Hematopoietic multipotent progenitor cell treated with erythropoietin and hydrocortisone succinate and interleukin-3 and kit ligand, for 15 days (in vitro differentiated cells): ENCODE data around the gene RARB.

Experiments
- DNase-seq: peaks from one replicate; pipeline ENCODE4 v3.0.0-alpha.2; 2015; ENCODE audit warnings: low spot score

RARB gene

DNA sequence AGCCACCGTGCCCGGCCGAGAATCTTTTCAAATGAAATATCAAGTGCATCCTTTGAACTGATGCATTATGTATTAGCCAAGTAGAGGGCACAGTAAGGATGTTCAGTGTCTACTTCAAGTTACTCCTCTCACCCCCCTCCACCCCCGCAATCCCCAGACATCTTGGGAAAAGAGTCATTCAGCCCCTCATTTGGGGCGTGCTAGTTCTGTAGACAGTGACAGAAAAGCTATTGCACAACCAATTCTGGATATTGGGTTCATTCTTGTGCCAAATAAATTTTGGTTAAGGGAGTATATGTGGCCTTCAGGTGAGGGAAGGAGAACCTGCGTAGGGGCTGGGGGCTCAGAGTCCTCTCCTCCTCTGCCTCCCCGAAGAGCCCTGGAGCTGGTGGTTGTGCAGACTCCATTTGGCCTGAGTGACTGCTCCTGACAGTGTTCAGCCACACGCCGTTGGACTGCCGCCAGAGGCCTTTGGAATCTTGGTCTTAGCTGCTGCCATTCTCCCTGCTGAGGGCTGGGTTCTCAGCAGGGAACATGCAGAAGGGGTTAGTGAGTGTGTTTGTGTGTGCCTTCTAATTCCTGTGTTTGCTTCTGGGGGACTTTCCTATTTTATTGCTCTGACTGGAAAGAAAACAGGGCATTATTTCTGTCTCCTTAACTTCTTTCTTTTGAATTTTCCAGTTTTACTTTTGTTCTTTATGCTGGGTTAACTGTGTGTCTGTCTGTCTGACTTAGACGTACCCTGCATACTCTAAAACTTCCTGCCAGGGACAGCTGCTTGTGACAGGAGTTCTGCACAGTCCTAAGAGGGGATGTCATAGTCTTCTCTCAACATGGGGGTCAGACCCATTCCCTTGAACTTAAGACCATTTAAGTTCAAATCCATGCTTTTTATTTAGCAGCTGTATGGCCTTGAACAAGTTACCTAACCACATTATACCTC, 21.0 kb downstream of the RARB start:
- no peak for DNase-seq

DNA sequence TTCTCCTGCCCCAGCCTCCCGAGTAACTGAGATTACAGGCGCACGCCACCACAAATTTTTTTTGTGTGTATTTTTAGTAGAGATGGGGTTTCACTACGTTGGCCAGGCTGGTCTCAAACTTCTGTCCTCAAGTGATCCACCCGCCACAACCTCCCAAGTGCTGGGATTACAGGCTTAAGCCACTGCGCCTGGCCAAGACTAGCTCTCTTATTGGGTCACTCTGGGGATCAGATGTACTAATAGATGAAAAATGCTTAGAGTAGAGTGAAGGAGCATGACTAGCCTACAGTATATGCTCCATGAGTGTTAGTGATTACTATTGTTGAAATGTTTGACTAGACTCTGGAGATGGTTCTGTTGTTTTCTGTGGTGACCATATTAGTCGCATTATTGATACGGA, 21.8 kb downstream of the RARB start:
- no peak for DNase-seq

DNA sequence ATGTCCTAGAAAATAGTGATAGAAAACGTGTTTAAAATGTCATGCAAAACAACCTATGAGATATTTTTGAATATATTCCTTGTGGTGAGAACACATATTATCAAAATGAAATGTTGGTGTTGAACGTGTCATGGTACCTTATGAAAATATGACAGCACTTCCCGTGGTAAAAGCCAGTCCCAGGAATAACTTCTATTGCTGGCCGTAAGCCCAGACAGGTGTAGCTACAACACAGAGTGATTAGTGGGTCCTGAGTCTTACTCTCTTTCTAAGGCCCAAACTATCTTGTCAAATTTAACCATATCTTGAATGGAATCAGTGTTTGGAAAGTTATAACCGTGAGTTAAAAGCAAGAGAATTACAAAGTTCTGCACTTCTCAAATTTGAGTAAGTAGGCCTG, 24.1 kb downstream of the RARB start:
- DNase-seq = no peak

DNA sequence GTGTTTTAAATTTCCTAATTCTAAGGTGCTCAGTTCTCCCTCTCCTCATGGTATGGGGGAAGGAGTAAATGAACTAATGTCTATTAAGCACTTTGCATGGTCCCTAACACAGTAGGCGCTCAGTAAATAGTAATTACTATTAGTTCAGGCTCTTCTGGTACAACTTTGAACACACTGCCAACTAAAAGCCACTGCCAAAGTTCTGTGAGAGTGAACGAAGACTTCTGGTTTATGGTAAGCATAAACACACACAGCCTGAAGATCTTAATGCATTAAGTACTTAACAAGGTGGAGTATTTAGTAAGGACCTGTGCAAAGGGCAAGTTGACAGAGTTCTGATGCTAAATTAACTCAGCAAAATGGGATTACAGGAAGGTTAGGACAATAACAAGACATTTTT, 24.7 kb downstream of the RARB start:
- no peak for DNase-seq

DNA sequence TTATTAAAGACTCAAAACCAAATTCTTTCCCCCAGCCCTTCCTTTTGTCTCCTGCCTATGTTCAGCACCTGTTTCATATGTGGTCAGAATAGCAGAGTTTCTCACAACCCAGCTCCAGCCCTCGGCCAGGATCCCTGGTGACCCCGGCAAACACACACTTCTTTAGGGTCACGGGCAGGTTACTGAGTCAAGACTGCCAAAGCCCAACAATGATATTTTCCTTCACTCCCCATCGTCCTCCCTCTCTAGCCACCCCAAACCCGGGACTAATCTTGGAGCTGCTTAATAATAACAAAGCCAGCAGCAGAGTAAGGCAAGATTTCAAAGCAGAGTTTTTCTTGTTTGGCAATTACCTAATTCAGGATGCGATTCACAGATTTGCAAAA, 25.5 kb downstream of the RARB start:
- no peak for DNase-seq

DNA sequence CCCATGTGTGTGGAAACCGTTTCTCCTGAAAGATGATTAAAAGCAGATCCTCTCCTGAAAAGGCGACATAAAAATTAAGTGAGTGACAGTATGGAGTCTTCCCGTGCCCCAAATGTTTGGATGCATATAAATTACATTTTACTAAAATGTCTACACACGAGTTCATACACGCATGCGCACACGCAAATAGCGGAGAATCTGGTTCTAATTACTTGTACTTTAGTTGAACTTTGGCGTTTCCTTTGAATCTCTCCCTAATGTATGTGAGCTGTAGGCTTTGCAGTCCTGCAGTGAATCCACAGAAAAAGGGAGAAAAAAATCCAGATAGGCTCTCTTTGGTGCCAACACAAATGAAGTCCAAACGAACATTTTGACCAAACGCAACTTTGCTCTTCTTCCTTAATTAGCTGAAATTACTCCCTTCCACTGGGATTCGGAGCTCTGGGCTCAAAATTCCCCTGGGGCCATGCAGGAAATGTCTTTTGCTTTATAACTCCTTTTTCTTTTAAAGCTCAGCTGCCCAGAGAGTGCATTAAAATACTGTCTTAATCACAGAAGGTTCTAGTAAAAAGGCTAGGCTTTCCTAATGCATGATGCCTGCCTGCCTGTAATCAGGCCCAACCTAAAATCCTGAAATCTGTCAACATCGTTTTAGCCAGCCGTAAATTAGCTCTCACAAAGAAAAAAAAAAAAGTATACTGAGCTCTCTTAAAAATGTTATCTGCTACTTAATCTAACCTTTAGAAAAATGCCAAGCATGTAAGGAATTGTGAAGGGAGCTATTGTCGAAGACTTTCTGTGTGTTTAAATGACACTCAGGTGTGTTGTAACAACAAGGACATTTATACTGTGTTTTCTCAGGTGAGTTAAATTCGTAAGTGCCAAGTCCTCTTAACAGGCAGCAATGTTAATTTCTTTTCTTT, 26.2 kb downstream of the RARB start:
- no peak for DNase-seq

DNA sequence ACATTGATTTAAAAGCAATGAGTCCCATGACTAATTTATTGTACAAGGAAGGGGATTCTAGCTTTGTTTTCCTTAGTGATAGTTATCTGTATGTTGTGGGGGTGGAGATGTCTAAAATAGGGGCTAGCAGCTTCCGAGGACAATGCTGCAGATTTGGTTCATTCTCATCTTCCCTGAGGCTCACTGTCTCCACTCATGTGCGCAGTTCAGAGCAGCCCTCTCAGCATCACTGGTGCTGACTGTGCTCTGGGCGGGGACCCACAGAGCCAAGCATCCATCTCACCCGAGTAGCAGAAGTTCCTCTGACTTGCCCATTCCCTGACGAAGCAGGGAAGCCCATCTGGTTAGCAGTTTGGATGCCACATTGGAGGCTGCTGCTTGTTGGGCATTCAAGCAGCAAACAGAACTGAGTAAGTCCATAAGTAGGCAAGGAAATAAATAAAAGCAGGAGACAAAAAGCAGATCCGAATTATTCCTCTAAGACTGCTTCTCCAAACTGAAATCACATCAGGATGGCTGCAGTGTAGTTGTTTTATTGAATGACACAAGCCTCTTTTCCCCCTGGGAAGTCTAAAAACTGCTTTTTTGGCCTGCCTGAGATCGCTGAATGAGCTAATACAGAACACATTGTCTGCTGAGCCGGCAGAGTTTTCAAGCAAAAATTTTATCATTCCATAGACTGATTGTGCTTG, 27.5 kb downstream of the RARB start:
- no peak for DNase-seq

DNA sequence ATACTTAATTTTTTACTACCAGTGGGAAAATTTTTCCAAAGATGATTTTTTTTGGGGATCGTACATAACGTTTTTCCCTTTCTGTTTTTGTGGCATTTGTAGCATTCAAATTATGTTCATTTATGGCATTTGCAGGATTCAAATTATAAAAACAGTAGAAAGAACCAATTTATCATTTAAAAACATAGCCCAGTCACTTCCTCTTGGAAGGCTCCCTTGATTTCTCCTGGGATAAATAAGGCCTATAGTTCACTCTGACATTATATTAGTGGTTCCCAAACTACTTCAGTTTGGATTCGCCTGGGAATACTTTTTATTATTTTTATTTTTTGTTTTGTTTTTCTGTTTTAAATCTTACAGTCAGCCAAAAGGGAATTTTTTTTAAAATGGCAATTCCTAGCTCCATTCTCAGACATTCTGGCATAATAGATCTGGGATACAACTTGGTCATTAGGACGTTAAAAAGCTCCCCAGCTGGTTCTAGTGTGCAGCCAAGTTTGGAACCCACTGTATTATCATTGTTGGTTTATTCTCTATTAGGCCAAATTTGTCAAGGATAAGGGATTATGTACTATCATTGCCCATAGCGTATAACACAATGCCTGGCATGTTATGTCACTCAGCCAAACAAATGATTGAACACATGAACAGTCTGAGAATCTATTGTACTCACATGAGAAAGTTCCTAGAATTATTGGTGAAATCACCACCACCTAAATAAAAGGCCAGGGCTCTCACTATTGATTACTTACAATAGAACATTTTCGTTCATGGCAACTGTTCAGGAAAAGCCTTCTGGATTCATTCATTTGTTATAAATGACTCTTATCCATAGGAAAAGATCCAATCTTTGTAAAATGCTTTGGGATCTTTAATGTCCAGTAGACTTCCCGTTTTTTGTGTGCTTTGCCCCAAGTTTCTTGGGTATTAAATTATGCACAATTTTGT, 28.9 kb downstream of the RARB start:
- no peak for DNase-seq

DNA sequence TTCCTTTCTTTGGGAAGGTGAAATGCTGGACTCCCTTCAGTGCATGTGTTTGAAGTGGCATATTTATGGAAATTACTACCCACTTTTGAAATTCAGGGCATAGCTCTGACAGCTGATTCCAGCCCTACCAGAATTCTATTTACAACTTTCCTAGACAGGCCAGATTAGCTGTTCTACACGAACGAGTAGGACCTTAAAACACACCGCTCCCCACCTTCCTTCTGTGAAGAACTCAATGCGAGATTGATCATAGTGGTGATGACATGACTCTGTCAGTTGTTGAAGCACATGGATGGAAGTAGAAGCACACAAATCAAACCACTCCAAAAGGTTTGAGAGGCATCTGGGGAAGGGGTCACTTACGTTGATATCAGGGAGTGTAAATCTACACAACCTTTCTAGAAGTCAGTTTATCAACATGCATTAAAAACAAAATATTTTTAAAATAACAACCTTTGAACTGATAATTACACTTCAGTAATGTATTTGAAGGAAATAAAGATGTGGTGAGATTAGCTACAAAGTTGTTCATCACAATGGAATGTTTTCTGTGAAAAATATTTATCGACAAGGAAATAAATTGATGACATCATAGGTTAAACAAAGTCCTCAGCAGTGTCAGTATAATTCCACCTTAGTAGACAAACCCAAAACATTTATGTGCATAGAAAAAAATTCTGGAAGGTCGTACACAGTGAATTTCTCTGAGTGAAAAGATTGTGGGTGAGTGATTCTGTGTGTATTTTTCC, 29.8 kb downstream of the RARB start:
- DNase-seq = no peak

DNA sequence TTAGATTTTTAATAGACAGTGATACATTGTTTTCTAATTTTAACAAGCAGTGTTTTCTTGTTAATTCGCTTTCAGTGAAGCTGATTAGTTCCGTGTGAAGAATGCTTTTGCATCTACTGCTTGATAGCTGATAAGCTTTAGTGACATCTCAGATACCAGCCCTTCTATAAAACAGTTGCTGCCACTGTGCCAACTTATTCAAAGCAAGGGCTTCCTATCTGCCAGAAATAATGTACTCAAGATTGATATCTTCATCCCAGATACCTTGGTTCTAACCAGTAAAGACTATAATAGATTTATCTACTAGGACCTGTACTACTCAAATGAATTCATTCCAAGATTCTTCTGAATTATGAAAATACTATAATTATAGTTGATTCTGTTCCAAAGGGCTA, 30.4 kb downstream of the RARB start:
- no peak for DNase-seq

DNA sequence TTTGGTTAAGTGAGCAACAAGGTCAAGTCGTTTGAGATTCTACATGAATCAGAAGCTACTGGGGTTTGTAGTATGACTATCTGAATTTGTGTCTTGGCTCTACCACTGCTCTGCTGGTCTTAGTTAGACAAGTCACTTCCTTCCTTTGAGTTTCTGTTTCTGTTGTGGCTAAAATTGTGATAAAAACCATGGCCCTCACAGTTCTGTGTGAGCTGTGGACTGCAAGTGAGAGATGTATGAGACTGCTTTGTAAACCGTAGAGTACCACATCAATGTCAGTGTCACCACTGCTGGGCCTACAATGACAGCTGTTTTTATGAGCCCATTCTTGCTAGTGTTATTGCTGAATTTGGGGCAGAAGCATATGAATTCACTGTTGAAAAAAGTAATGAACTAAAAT, 32.7 kb downstream of the RARB start:
- no peak for DNase-seq

DNA sequence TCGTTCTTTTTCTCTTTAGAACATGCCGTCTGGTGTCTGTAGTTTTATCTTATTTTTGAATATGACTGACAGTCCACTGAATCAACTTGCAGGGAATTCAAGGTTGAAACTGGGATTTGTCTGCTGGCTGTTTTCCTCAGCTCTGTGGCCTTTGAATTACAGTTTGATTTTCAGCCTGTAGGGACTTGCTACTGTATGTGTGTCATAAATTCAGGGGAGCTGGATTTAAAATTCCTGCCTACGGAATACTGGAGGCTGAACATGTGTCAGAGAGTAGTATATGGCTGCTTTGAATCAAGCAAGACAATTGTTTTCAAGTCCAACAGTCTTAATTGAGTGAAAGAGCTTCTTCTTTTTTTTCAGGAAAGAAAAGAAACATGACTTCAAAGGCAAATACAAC, 33.9 kb downstream of the RARB start:
- no peak for DNase-seq

DNA sequence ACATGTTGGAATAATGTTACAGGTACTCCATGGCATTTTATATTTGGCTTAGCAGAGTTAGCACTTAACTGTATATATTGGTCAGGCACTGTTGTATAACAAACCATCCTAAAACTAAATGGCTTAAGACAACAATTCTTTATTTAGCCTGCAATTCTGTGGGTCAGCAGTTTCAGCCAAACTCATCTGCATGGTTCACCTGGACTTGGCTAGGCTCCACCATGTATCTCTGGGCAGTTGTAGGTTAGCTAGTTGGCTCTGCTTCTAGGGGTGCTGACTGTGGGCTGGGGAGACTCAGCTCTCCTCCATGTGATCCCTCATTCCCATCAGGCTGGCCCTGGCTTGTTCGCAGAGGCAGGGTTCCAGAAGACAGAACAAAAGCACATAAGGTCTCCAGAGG, 34.4 kb downstream of the RARB start:
- no peak for DNase-seq

DNA sequence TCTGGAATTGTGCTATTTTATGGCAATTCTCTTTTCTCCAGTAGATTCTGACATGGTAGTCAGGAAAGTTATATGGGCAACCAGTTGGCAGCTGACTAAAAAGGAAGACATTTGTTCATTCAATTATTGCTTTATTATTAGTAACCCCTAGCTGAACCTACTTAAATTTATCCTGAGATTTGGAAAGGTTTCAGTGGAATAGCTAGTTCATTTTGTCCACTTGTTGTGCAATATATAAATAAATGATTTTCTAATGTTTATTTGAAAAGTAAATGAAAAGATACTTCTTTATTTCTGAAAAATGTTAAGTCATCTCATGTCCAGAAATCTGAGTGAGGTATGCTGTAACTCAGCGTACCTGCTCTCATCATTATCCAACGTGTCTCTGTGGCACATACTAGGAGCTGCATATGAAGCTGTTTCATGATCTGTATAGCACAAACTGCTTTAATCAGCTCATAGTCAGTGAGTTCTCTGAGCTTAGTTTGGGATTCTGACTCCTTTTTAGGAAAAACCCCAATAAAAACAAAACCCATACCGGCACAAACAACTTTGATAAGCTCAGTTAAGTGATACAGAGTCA, 35.9 kb downstream of the RARB start:
- DNase-seq = no peak

DNA sequence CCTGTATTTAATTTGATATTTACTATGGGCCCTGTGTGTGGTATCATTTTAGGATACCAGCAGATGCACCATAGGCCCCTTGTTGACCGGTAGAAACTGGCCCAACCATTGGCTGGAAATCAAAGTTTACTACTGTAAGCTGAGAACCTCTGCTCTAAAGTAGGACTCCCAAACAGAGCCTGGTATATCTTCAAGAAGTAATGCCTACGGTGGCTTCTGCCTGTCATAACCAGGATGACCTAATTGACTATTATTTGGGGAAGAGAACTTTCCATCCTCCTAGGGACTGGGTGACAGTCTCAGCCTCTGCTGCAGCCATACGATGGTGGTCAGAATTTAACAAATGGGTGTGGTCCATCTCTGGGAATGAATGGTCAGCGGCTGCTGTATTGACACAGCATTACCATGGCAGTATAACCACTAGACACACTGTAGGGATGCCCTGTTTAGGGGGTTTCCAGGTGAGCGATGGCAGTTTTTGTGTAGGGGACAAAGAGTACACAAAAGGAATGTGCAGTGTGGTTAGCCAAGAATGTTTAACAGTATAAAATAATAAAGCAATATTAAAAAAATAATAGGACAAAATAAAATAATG, 37.3 kb downstream of the RARB start:
- no peak for DNase-seq

DNA sequence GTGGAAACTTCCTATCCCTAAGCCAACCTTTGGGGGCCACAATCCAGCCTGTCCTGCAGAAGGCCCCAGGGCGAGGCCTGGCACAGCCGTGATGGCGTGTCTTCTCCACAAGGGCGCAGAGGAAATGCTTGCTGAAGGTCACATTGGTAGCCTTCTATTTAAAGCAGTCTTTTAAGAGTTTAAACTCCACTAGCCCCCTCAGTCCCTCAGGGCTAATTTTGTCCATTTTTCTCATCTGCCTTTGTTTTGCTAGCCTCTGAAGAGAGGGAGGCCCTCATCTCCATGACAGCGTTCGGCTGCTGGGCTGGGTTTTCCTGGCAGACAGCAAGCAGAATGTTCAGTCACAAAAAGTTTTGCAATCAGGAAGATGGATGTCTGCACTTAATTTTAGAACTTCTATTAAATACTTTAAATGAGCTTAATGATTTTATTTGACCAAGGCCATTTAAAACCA, 40.8 kb downstream of the RARB start:
- no peak for DNase-seq

DNA sequence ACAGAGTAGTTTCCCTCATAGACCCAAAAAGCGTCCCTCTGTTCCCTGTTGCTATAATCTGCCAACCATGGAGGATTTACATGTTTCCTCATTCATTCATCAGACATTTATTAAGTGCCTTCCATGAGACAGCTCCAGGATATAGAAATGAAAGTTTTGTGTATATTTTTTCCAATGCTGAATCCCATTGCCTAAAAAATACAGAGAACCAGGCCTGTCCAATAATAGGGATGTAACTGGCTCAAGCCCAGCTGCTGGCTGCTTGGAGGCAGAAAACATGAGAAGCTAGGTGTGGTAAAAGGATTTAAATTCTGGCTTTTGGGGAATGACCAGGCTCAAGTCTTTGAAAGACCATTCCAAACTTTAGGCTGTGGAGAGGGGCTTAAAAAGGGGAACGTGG, 41.5 kb downstream of the RARB start:
- DNase-seq = no peak

DNA sequence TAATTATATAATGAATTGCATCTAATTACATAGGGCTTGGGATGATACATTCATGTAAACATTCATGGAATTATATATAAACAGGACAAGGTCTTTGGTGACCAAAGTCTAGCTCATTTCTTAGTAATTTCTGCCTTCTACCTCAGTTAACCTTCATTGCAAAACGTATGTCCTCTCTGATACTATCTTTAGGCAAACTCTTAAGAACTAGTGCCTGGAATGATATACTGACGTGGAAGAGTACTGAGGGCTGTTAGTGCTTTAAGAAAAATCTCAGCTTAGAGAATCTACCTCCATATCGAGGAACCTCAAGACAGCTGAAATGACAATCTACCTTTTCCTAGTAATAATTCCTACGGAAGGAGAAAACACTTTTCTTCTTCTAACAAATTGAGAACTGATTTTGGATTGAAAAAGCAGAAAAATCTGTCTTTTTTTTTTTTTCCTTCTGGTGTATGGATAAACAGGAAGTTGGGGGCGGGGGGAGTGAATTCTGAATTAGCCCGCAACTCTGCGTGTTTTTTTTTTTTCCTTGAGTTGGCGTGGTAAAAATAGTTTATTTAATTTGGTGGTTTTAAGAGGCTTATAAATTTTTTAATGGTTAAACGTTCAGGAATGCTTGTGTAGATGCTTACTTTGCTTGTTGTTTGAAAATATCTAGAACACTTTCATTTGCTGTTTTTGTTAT, 43.2 kb downstream of the RARB start:
- no peak for DNase-seq

DNA sequence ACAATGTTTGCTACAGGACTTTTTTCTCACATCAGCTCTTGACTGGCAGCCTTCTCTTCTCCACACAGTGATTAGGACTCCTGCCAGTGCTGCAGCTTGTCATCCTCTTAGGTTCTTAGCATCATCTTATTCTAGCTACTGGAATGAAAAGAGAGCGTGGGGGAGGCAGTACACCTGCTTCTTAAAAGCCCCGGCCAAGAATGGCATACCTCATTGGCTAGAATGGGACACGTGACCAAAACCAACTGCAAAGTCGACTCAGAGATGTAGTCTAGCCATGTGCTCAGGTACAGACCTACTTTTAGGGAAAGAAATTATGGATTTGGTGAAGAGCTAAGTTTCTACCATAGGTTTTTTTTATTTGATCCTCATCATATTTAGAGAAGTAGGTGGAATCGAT, 44.1 kb downstream of the RARB start:
- DNase-seq = no peak
